Dermis lymphatic vessel endothelial cell (primary cell): ENCODE results near the gene KRTAP10-2. TPM values are rescaled to one million over a fixed set of nuclear protein-coding genes. Genes with fewer than 3 reads are reported as not detected.

Experiments used
- total RNA-seq: library from RNA; depleted of rRNA; stranded (reverse); fragments of >200 nt; gene quantifications from 2 replicates; pipeline ENCODE4 v1.2.1, GENCODE V29; 2014

Gene KRTAP10-2, protein sequence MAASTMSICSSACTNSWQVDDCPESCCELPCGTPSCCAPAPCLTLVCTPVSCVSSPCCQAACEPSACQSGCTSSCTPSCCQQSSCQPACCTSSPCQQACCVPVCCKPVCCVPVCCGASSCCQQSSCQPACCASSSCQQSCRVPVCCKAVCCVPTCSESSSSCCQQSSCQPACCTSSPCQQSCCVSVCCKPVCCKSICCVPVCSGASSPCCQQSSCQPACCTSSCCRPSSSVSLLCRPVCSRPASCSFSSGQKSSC
- total RNA-seq, result not detected in 2 replicates

DNA sequence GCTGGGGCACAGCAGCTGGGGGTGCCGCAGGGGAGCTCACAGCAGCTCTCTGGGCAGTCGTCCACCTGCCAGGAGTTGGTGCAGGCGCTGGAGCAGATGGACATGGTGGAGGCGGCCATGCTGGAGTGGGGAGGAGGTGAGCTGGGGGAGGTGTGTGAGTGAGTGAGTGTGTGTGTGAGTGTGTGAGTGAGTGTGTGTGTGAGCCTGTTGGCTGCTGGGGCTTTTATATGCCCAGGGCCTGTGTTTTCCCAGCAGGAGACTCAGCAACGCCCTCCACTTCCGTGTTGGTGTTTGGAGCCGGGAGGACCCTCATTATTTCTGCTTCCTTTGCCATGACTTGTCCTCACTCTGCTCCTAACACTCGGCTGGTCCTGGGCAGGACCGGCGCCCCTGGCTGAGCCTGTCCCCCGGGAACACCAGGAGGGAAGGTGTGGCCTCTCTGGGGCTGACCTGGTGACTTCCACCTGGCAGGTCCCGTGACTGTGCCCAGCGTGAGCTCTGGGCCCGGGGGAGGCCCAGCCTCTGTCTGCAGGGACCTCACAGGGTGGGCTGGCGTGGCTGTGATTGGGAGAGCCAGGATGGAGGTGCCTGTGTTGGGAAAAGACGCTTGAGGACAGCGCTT lies at the start of gene KRTAP10-2:
KRTAP10-2 (minus strand) TSS at position 166 of the 622 bp plus-strand sequence; CDS start at position 119, 47 bp downstream.

DNA sequence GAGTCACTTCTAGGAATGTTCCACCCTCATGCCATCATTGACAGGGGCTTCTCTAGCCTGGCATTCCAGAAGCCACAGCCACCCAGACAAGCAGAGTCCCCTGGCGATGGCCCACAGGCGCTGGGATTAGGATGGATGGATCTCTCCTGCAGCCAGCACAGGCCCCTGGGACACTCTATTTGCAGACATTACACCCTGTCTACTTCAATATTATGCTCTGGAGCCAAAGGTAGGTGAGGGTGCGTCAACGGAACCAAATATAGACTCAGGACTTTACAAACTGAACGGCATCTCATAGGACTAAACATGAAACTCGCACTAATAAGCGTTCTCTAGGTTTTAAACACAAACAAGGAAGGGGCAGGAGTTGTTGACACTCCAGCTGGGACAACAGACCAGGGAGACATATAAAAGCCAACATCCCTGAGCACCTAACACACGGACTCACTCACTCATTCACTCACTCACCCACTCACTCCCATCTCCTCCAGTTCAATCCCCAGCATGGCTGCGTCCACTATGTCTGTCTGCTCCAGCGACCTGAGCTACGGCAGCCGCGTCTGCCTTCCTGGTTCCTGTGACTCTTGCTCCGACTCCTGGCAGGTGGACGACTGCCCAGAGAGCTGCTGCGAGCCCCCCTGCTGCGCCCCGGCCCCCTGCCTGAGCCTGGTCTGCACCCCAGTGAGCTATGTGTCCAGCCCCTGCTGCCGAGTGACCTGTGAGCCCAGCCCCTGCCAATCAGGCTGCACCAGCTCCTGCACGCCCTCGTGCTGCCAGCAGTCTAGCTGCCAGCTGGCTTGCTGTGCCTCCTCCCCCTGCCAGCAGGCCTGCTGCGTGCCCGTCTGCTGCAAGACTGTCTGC lies 49.0 kb upstream of the KRTAP10-2 start, which contains the start of gene KRTAP10-7:
KRTAP10-7 (plus strand) TSS at position 480 of the 861 bp plus-strand sequence; CDS start at position 505, 25 bp downstream.

DNA sequence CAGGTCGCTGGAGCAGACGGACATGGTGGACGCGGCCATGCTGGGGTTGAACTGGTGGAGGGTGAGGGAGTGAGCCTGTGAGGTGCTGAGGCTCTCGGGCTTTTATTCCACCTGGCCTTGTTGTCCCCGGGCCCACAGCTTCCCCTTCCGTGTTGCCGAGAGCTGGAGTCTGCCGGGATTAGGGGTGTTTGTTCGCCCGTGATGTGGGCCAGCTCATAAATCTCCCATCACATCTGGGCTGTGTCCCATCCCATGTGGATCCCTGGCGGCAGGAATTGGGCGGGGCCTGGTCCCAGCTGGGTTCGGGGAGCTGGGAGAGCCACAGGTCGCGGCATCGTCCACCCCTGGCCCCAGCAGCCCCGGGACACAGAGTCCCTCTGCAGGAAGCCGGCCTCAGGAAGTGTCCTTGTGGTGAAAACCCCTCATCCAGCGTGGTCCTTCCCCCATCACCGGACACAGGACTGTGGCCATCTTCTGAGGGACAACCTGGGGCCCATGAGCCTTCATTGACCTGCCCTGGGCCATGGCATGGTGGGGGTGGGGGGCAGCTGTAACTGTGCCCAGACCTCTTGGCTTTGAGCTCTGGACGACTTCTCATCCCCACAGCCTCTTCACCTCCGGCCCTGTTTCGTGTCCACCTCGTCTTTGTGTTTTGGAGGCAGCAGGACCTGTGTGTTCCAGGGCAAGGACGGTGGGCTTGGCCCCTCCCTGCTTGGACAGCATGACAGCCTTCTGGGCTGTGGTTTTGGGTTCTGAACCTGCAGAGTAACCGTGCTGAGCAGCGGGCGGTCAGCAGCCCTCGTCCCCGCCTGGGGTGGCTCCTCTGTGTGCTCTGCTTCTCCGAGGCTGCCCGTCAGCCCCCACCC lies 41.4 kb upstream of the KRTAP10-2 start, which contains the start of gene KRTAP10-6:
KRTAP10-6 (minus strand) TSS at position 60 of the 866 bp plus-strand sequence; CDS start at position 39, 21 bp downstream.

DNA sequence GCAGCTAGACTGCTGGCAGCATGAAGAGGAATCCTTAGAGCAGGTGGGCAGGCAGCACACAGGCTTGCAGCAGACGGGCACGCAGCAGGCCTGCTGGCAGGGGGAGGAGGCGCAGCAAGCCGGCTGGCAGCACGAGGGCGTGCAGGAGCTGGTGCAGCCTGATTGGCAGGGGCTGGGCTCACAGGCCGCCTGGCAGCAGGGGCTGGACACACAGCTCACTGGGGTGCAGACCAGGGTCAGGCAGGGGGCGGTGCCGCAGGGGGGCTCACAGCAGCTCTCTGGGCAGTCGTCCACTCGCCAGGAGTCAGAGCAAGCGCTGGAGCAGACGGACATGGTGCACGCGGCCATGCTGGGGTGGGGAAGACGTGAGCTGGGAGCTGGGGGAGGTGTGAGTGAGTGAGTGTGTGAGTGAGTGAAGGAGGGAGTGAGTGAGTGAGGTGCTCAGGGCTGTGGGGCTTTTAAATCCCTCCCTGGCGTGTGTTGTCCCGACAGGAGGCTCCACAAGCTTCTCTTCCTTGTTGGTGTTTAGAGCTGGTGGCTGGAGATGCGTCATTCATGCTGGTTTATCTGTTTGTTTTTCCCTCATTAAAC lies 29.0 kb upstream of the KRTAP10-2 start, which contains the start of gene KRTAP10-5:
KRTAP10-5 (minus strand) TSS at position 374 of the 591 bp plus-strand sequence; CDS start at position 348, 26 bp downstream.

DNA sequence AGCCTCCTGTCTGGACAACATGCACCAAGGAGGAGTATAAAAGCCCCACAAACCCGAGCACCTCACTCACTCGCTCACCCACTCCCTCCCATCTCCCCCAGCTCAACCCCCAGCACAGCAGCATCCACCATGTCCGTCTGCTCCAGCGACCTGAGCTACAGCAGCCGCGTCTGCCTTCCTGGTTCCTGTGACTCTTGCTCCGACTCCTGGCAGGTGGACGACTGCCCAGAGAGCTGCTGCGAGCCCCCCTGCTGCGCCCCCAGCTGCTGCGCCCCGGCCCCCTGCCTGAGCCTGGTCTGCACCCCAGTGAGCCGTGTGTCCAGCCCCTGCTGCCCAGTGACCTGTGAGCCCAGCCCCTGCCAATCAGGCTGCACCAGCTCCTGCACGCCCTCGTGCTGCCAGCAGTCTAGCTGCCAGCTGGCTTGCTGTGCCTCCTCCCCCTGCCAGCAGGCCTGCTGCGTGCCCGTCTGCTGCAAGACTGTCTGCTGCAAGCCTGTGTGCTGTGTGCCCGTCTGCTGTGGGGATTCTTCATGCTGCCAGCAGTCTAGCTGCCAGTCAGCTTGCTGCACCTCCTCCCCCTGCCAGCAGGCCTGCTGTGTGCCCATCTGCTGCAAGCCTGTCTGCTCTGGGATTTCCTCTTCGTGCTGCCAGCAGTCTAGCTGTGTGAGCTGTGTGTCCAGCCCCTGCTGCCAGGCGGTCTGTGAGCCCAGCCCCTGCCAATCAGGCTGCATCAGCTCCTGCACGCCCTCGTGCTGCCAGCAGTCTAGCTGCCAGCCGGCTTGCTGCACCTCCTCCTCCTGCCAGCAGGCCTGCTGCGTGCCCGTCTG lies 22.5 kb upstream of the KRTAP10-2 start, which contains the start of gene KRTAP10-4:
KRTAP10-4 (plus strand) TSS at position 100 of the 827 bp plus-strand sequence; CDS start at position 130, 30 bp downstream.

DNA sequence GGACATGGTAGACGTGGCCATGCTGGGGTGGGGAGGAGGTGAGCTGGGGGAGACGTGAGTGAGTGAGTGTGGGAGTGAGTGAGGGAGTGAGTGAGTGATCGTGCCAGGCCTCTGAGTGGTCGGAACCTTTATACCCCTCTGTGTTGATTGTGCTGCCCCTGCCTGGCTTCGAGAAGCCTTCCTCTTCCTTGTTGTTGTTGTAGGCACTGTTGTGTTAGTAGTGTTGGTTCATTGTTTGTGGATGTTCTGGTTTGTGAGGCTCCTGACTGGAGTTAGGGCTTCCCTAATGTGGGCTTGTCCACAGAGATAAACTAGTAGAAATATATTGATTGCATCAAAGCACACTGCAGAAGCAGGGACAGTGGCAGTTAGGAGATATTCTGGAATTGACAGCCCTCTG lies 7.4 kb upstream of the KRTAP10-2 start, which contains the start of gene KRTAP10-3:
KRTAP10-3 (minus strand) TSS at position 101 of the 400 bp plus-strand sequence; CDS start at position 21, 80 bp downstream.

DNA sequence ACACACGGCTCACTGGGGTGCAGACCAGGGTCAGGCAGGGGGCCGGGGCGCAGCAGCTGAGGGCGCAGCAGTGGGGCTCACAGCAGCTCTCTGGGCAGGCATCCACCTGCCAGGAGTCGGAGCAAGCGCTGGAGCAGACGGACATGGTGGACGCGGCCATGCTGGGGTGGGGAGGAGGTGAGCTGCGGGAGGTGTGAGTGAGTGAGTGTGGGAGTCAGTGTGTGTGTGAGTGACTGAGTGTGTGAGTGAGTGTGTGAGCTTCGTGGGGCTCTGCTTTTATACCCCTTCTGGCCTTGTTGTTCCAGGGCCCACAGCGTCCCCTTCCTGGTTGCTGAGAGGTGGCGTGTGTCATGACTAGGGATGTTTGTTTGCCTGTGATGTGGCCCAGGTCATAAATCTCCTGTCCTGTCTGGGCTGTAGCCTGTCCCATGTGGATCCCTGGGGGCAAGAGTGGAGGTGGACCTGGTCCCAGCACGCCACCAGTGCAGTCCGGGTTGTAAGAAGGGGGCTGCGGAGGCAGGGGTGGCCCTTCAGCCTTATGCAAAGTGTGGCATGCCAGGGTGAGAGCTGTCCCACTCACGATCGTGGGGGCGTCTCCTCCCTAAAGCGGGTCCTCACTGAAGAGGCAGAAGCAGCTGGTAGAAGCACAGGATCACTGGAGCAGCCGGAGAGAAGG lies 11.2 kb downstream of the KRTAP10-2 start, which contains the start of gene KRTAP10-1:
KRTAP10-1 (minus strand) TSS at position 205 of the 676 bp plus-strand sequence; CDS start at position 160, 45 bp downstream.

Other genes starting within 250 kb of the KRTAP10-2 start
- gene CFAP410, start 212.1 kb downstream of the KRTAP10-2 start, total RNA-seq, result 4.9 and 6.5 TPM in 2 replicates
- gene TRPM2, start 197.9 kb downstream of the KRTAP10-2 start, total RNA-seq, result 0.22 and 0.43 TPM in 2 replicates
- gene LRRC3, start 96.0 kb downstream of the KRTAP10-2 start, total RNA-seq, result 0.86 and 0.98 TPM in 2 replicates
- gene KRTAP10-1, start 11.3 kb downstream of the KRTAP10-2 start, total RNA-seq, result not detected in 2 replicates
- not detected in 2 replicates for gene KRTAP10-3, start 7.3 kb upstream of the KRTAP10-2 start, total RNA-seq
- gene KRTAP10-4, start 22.2 kb upstream of the KRTAP10-2 start, total RNA-seq, result not detected in 2 replicates
- gene KRTAP10-5, start 29.1 kb upstream of the KRTAP10-2 start, total RNA-seq, result not detected in 2 replicates
- gene KRTAP10-6, start 41.0 kb upstream of the KRTAP10-2 start, total RNA-seq, result under 0.01 TPM in 1 of 2 replicates, not detected in the other
- not detected in 2 replicates for gene KRTAP10-7, start 49.1 kb upstream of the KRTAP10-2 start, total RNA-seq
- not detected in 2 replicates for gene KRTAP10-8, start 60.6 kb upstream of the KRTAP10-2 start, total RNA-seq
- gene KRTAP10-9, start 75.6 kb upstream of the KRTAP10-2 start, total RNA-seq, result not detected in 2 replicates
- gene KRTAP10-10, start 85.9 kb upstream of the KRTAP10-2 start, total RNA-seq, result not detected in 2 replicates
- not detected in 2 replicates for gene KRTAP10-11, start 94.9 kb upstream of the KRTAP10-2 start, total RNA-seq
- not detected in 2 replicates for gene KRTAP12-4, start 103.2 kb upstream of the KRTAP10-2 start, total RNA-seq
- not detected in 2 replicates for gene KRTAP12-3, start 106.4 kb upstream of the KRTAP10-2 start, total RNA-seq
- not detected in 2 replicates for gene KRTAP12-2, start 115.4 kb upstream of the KRTAP10-2 start, total RNA-seq
- not detected in 2 replicates for gene KRTAP12-1, start 130.7 kb upstream of the KRTAP10-2 start, total RNA-seq
- not detected in 2 replicates for gene KRTAP10-12, start 145.7 kb upstream of the KRTAP10-2 start, total RNA-seq
- gene TSPEAR, start 160.1 kb upstream of the KRTAP10-2 start, total RNA-seq, result 0.26 and 0.54 TPM in 2 replicates